Activated CD4-positive, alpha-beta memory T cell treated with anti-CD3 and anti-CD28 coated beads, Interleukin-2, amount 10 ng/mL, durations not matched to agents 7 days and 5 days (primary cell): ENCODE results near the gene DUOX2. TPM values are rescaled to one million over a fixed set of nuclear protein-coding genes. Genes with fewer than 3 reads are reported as not detected.
A peak's percentile ranks its signal among the peaks of the same experiment; 100 is the strongest.

Experiments used
- CTCF ChIA-PET: fragments of 350-600 bp; sonication (Branson Sonifier 250); formaldehyde crosslinking; loops from one replicate; lab custom pipeline; 2021; ENCODE audit warnings: antibody characterized with exemption, inconsistent platforms; lab: Charles Lee
- POLR2A ChIA-PET: fragments of 350-600 bp; sonication (Branson Sonifier 250); formaldehyde crosslinking; loops from one replicate; lab custom pipeline; 2021; ENCODE audit warnings: antibody characterized with exemption; lab: Charles Lee
- DNase-seq: peaks from one replicate; pipeline ENCODE4 v3.0.0-alpha.2; 2020
- H3K27ac Mint-ChIP-seq: one replicate; pipeline ENCODE4 v1.8.0; 2021; ENCODE audit warnings: mild to moderate bottlenecking, mixed read lengths
- H3K27me3 Mint-ChIP-seq: one replicate; pipeline ENCODE4 v1.8.0; 2021; ENCODE audit warnings: mixed read lengths
- H3K36me3 Mint-ChIP-seq: one replicate; pipeline ENCODE4 v1.8.0; 2021; ENCODE audit warnings: low read depth, mixed read lengths
- H3K4me1 Mint-ChIP-seq: one replicate; pipeline ENCODE4 v1.8.0; 2021; ENCODE audit warnings: mixed read lengths
- H3K4me3 Mint-ChIP-seq: one replicate; pipeline ENCODE4 v1.8.0; 2021; ENCODE audit warnings: mild to moderate bottlenecking, mixed read lengths
- H3K9me3 Mint-ChIP-seq: one replicate; pipeline ENCODE4 v1.8.0; 2021; ENCODE audit warnings: mixed read lengths
- total RNA-seq, 2 experiments: library from RNA; stranded (reverse); gene quantifications; one replicate each; pipeline ENCODE4 v1.2.3, GENCODE V29; 2021

Gene DUOX2
- total RNA-seq, 2 experiments from 2014 or later = 0.23 TPM; not detected in 1

DNA sequence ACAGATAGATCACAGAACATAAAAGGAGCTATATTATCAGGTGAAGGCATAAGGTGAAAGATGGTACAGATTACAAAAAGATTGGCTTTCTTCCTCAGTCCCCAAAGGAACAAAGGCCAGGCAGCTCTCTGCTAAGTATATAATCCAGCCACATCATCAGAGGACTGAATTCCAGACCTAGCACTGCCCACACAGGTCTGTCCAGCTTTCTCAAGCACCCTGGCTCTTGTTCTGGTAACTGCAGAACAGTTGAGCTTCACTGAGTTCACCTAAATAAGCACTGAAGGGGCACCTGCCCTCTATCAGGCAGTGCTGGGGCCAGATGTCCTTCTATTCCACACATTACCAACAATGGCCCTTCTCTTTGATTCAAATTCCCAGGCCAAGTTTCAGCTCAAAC lies 9.4 kb upstream of the DUOX2 start:
- Mint-ChIP-seq H3K27me3 (peaks cover 46% of the 10 kb centered on the region), H3K4me3 (no peak overlapping the region), H3K27ac (no peak overlapping the region), H3K4me1 (peaks cover 1% of the 10 kb centered on the region), H3K9me3 (no peaks in the 10 kb centered on the region), H3K36me3 (no peaks in the 10 kb centered on the region)
- no peak for DNase-seq
- ChIA-PET POLR2A (interaction anchor here (1.5 kb wide), 1 partner anchor 10 kb away, joined by 3 read pairs; no protein-coding TSS in a partner anchor), CTCF (no interaction called here)

DNA sequence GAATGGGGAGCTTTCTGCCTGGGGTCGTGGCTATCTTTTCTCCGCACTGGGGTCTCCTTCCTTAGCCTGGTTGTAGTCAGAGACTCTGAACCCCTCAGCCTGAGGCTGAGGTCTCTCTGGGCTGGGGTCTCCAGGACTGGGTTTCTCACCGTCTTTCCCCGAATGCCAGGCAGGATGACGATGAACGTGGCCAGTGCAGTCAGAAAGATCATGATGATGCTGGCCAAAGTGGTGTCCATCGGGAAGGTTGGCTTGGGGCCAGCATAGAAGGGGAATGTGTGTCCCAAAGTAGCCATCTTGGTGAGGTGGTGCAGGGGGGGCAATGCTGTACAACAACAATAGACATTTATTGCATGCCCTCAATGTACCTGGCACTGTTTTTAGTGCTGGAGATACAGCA lies 8.7 kb upstream of the DUOX2 start:
- ChIA-PET CTCF (no interaction called here), POLR2A (no interaction called here)
- H3K27ac Mint-ChIP-seq = no peak overlapping the region
- peaks cover 46% of the 10 kb centered on the region for H3K27me3 Mint-ChIP-seq
- no peak for DNase-seq
- H3K4me3 Mint-ChIP-seq = no peak overlapping the region
- H3K4me1 Mint-ChIP-seq = peaks cover 7% of the 10 kb centered on the region
- H3K9me3 Mint-ChIP-seq = no peaks in the 10 kb centered on the region
- H3K36me3 Mint-ChIP-seq = no peaks in the 10 kb centered on the region

DNA sequence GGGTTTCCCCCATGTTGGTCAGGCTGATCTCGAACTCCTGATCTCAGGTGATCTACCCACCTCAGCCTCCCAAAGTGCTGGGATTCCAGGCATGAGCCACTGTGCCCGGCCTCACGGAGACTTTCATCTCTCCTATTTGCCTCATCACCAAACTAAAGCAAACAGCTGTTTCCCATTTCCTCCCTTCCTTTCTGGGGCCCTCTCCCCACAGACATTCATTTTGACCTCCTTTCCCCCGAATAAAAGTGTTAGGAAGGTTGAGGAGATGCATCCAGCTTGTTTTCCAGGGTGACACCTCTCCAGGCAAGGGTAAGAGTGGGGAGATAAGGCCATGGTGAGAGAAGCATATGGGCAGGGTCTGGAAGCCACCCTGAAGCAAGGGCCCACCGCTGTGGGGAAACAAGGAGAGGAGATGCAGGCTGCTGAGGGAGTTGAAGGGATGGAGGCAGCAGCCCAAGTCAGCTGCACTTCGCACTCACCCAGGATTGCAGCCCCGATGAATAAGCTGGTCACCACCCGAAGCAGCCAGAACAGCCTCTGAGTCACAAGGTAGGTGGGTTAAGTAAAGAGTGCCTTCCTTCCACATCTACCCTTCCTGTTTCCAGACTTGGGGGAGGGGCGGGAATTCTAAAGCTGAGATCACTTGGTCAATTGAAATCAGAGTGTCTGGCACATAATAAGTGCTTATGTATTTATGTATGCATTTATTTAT lies 7.9 kb upstream of the DUOX2 start:
- Mint-ChIP-seq H3K4me3 (no peak overlapping the region), H3K27me3 (peaks cover 51% of the 10 kb centered on the region), H3K27ac (no peak overlapping the region), H3K36me3 (no peaks in the 10 kb centered on the region), H3K4me1 (peaks cover 14% of the 10 kb centered on the region), H3K9me3 (no peaks in the 10 kb centered on the region)
- CTCF ChIA-PET = interaction anchor here (1.2 to 1.5 kb wide), 2 partner anchors 9 to 84 kb away, joined by 4 read pairs; no protein-coding TSS in a partner anchor
- POLR2A ChIA-PET = interaction anchor here (1.4 kb wide), 1 partner anchor 280 kb away, joined by 4 read pairs; a partner anchor contains a TSS
- no peak for DNase-seq

DNA sequence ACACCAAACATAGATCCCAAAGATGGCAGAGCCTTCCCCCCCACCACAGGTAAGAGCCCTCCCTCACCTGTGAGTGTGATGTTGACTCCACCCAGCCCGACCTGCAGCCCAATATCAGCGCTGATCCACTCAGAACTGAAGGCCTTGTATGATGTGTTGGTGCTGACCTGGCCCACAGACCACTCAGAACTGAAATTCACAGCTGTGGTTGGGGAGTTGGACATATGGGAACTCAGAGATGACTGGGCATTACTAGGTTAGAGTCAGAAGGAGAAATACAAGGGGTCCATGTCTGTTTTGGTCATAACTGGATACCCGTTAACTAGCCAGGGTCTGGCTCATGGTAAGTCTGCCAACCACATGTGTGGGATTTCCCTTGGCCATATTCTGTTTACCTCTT lies 7.0 kb upstream of the DUOX2 start:
- Mint-ChIP-seq H3K27ac (no peak overlapping the region), H3K4me1 (peaks cover 16% of the 10 kb centered on the region), H3K4me3 (no peak overlapping the region), H3K27me3 (peaks cover 53% of the 10 kb centered on the region), H3K36me3 (no peaks in the 10 kb centered on the region), H3K9me3 (no peaks in the 10 kb centered on the region)
- CTCF ChIA-PET = interaction anchor here (1.5 kb wide), 1 partner anchor 8 kb away, joined by 4 read pairs; no protein-coding TSS in a partner anchor
- POLR2A ChIA-PET = interaction anchor here (1.4 kb wide), 1 partner anchor 281 kb away, joined by 4 read pairs; a partner anchor contains a TSS
- DNase-seq = no peak

DNA sequence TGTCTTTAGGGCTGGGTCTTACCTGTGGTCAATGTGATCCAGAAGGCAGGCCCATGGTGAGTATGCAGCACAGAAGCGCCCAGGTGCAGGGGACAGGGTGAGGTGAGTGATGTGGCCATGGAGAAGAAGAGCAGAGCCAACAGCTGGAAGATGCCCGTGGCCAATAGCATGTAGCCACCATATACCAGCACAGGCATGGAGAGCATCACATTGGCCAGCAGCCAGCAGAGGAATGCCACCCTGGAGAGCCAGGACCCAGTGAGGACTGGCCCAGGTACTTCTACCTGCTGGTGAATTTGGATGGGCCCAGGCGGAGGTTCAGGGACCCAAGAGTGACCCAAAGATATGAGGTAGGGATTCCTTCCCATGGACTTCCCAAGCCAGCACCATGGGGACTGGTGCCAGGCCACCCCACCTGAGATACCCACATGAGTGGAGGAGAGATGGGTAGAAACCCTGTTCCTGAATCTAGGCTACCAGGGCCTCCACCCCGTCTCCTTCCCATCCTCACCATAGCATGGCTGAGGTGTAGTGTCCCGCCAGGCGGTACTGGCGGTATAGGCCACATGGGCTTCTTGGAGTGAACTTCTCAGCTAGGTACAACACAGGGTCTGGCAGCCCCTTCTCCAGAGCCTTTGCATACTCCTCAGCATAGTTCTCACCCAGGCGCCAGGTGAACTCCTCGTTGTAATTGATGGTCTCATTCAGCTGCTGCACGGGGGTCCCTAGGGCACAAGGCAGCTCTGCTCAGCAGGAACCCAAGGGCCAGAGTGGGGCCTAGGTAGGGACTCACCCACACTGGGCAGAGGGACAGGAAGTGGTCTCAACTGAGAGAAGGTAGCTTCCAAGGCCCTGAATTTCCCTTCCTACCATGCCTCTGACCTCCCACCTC lies 6.4 kb upstream of the DUOX2 start:
- Mint-ChIP-seq H3K9me3 (no peaks in the 10 kb centered on the region), H3K4me1 (peaks cover 17% of the 10 kb centered on the region), H3K27me3 (peaks cover 53% of the 10 kb centered on the region), H3K4me3 (no peak overlapping the region), H3K36me3 (no peaks in the 10 kb centered on the region), H3K27ac (no peak overlapping the region)
- CTCF ChIA-PET = no interaction called here
- no peak for DNase-seq
- POLR2A ChIA-PET = no interaction called here

DNA sequence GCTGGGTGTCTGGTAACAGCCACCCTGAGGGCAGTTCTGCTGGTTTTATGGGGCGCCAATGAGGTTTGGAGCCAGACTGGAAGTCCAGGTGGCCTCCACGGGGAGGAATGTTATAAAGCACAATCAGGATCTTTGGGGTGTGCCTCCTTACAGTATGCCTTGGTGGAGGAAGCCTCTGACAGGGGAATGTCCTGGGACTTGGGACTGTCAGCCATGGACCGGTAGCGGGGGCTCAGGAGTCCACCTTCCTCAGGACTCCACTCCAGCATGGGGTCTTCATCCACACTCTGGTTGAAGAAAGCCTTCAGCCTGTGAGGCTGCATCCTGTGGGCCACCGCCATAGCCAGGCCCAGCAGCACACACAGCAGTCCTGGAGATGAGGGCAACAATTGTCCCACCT lies 5.0 kb upstream of the DUOX2 start:
- H3K27ac Mint-ChIP-seq = no peak overlapping the region
- peaks cover 20% of the 10 kb centered on the region for H3K4me1 Mint-ChIP-seq
- DNase-seq = no peak
- no peaks in the 10 kb centered on the region for H3K9me3 Mint-ChIP-seq
- POLR2A ChIA-PET = interaction anchor here (1.4 kb wide), 1 partner anchor 8 kb away, joined by 3 read pairs; no protein-coding TSS in a partner anchor
- H3K4me3 Mint-ChIP-seq = no peak overlapping the region
- H3K36me3 Mint-ChIP-seq = no peaks in the 10 kb centered on the region
- CTCF ChIA-PET = interaction anchor here (0.8 to 1.9 kb wide), 23 partner anchors 8 to 573 kb away, joined by 3 to 20 read pairs (median 5); partner anchors contain the start of genes DUOX1 and DUOXA1
- peaks cover 56% of the 10 kb centered on the region for H3K27me3 Mint-ChIP-seq

DNA sequence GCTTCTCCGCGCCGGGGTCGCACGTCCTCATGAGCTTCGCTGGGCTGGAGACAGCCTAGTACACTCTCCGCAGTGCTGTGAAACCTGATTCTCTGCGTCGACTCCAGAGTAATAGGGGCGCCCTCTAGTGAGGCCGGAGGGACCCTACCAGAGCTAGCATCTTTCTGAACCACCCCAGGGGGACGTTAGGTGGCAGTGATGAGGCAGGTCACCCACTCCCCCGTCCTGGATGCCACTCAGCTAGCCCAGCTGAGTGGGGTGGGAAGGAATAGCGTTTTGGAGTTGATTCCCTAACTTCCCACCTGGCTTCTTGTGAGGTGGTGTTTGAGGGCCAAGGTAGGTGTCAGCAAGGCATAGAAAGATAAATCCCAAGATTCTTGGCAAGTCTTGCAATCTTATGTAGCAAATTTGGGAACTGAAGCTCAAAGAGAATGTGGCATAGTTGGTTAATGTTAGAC lies 4.2 kb upstream of the DUOX2 start:
- H3K4me1 Mint-ChIP-seq = peaks cover 22% of the 10 kb centered on the region
- DNase-seq = peak; percentile 86
- H3K36me3 Mint-ChIP-seq = no peaks in the 10 kb centered on the region
- peaks cover 65% of the 10 kb centered on the region for H3K27me3 Mint-ChIP-seq
- H3K27ac Mint-ChIP-seq = no peak overlapping the region
- H3K9me3 Mint-ChIP-seq = no peaks in the 10 kb centered on the region
- ChIA-PET CTCF (interaction anchor here (0.6 to 1.9 kb wide), 45 partner anchors 9 to 572 kb away, joined by 3 to 20 read pairs (median 4); partner anchors contain the start of genes DUOX1 and DUOXA1), POLR2A (interaction anchor here (1.2 to 1.4 kb wide), 3 partner anchors 9 to 49 kb away, joined by 3 to 6 read pairs (median 4); no protein-coding TSS in a partner anchor)
- H3K4me3 Mint-ChIP-seq = no peak overlapping the region

DNA sequence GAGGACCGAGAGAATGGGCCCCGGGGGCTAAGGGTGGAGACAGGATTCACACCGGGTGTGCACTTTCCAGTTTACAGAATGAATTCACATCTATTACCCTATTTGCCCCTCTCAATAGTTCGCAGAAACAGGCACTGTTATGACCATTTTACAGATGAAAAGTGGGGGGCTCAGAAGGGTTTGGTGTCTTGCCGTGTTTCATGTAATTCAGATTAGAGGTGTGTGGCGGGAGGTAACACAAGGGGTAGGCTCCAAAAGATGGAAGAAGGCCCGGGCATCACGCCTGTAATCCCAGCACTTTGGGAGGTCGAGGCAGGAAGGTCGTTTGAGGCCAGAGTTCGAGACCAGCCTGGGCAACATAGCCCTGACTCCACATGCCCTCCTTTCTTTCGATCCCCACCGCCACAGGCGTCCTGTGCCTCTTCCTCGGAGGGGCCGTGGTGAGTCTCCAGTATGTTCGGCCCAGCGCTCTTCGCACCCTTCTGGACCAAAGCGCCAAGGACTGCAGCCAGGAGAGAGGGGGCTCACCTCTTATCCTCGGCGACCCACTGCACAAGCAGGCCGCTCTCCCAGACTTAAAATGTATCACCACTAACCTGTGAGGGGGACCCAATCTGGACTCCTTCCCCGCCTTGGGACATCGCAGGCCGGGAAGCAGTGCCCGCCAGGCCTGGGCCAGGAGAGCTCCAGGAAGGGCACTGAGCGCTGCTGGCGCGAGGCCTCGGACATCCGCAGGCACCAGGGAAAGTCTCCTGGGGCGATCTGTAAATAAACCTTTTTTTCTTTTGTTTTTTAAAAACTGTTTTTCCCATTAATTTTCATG lies 3.5 kb upstream of the DUOX2 start:
- H3K27ac Mint-ChIP-seq = no peak overlapping the region
- no peaks in the 10 kb centered on the region for H3K9me3 Mint-ChIP-seq
- H3K4me3 Mint-ChIP-seq = no peak overlapping the region
- no peaks in the 10 kb centered on the region for H3K36me3 Mint-ChIP-seq
- DNase-seq = no peak
- peaks cover 24% of the 10 kb centered on the region for H3K4me1 Mint-ChIP-seq
- CTCF ChIA-PET = interaction anchor here (0.7 to 1.9 kb wide), 42 partner anchors 8 to 572 kb away, joined by 3 to 20 read pairs (median 4); partner anchors contain the start of genes DUOX1 and DUOXA1
- POLR2A ChIA-PET = interaction anchor here (1.2 to 1.4 kb wide), 3 partner anchors 9 to 50 kb away, joined by 3 to 6 read pairs (median 4); no protein-coding TSS in a partner anchor
- peaks cover 68% of the 10 kb centered on the region for H3K27me3 Mint-ChIP-seq

DNA sequence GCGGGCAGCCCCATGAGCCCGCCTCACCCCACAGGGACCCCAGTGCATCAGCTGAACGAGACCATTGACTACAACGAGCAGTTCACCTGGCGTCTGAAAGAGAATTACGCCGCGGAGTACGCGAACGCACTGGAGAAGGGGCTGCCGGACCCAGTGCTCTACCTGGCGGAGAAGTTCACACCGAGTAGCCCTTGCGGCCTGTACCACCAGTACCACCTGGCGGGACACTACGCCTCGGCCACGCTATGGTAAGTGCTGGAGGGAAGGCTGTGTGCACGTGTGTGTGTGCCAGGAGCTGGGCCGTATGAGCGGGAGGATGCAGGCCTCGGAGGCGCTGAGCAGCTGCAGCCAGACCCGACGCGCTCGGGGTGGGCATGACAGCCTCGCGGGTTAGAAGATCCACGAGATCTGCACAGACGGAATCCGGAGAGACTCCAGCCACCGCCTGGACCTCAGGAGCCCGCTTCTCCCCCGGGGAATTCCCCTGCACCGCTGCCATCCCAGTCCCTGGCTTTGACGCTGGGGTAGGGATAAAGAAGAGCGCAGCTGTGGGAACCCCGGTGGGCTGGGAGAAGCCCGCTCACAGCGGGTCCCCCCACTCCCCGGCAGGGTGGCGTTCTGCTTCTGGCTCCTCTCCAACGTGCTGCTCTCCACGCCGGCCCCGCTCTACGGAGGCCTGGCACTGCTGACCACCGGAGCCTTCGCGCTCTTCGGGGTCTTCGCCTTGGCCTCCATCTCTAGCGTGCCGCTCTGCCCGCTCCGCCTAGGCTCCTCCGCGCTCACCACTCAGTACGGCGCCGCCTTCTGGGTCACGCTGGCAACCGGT lies 2.7 kb upstream of the DUOX2 start:
- Mint-ChIP-seq H3K27ac (no peak overlapping the region), H3K36me3 (no peaks in the 10 kb centered on the region), H3K4me1 (peaks cover 30% of the 10 kb centered on the region), H3K27me3 (peaks cover 74% of the 10 kb centered on the region), H3K9me3 (no peaks in the 10 kb centered on the region), H3K4me3 (no peak overlapping the region)
- POLR2A ChIA-PET = no interaction called here
- no peak for DNase-seq
- CTCF ChIA-PET = no interaction called here

DNA sequence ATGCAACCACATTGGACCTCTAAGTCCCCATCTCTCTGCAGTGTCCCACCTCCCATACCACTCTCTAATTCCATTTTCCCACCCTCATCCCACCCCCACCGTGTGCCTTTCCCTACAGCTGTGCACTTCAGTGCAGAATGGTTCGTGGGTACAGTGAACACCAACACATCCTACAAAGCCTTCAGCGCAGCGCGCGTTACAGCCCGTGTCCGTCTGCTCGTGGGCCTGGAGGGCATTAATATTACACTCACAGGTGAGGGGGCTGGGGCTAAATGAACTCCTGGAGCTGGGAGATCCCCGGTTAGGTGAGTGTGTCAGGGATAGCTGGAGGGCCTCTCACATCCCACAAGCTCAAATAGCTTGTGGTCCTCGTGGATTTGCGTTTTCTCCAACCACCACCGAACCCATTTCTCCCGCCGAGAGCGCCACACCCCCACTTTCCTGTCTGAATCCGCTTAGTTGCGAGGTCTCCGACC lies 2.1 kb upstream of the DUOX2 start:
- H3K27ac Mint-ChIP-seq = no peak overlapping the region
- H3K4me3 Mint-ChIP-seq = no peak overlapping the region
- ChIA-PET CTCF (no interaction called here), POLR2A (no interaction called here)
- H3K36me3 Mint-ChIP-seq = no peaks in the 10 kb centered on the region
- H3K4me1 Mint-ChIP-seq = peaks cover 30% of the 10 kb centered on the region
- H3K9me3 Mint-ChIP-seq = no peaks in the 10 kb centered on the region
- no peak for DNase-seq
- H3K27me3 Mint-ChIP-seq = peaks cover 73% of the 10 kb centered on the region

DNA sequence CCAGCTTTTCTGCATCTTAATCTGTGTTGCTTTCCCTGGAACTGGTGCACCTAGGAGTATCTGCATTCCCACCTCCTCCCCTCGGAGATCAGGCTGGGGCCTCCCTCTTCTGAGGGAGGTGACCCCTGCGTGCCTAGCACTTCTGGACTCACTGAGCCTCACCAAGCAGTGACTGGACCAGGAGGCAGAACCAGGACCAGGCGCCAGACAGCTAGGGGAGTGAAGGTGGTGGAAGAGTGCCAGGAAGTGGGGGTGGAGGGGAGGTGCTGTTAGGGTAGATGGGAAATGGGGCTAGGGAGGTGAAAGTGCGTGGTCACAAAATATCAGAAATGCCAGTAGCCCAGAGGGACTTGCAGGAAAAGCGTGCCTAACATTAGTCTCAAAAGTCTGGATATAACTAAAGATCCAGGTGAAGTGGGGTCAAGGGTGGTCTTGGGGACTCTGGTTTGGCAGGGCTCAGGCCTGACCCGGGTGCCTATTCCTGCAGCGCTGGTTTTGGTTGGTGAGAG lies 1.4 kb upstream of the DUOX2 start:
- POLR2A ChIA-PET = no interaction called here
- H3K27me3 Mint-ChIP-seq = peaks cover 73% of the 10 kb centered on the region
- CTCF ChIA-PET = interaction anchor here (1.6 kb wide), 1 partner anchor 11 kb away, joined by 5 read pairs; no protein-coding TSS in a partner anchor
- no peaks in the 10 kb centered on the region for H3K36me3 Mint-ChIP-seq
- no peak overlapping the region for H3K27ac Mint-ChIP-seq
- H3K4me1 Mint-ChIP-seq = peaks cover 30% of the 10 kb centered on the region
- H3K4me3 Mint-ChIP-seq = no peak overlapping the region
- H3K9me3 Mint-ChIP-seq = no peaks in the 10 kb centered on the region
- DNase-seq = no peak
